Ovary (tissue), 3 donors: ENCODE data around the gene DNAH6.

ENCODE experiments used
- EP300 ChIP-seq: sonication (generic); formaldehyde crosslinking; IDR thresholded peaks from one replicate; pipeline ENCODE4 v1.6.1; 2017; ENCODE audit warnings: antibody characterized with exemption
- POLR2A ChIP-seq: fragments of 450-650 bp; IDR thresholded peaks from one replicate; pipeline ENCODE4 v1.6.1; 2017; ENCODE audit warnings: antibody characterized with exemption, mild to moderate bottlenecking, moderate library complexity
- TF ChIP-seq, protein P1 (sequence below), 3 donors: fragments of 450-650 bp in 2 of 3; fragments of 200-600 bp in 1 of 3; IDR thresholded peaks; one replicate each; pipeline versions ENCODE4 v1.5.1 to v1.8.0; 2016 to 2022; ENCODE audit warnings: antibody characterized with exemption in 3 of 3, mild to moderate bottlenecking in 1 of 3
- donor health status: DM: no; HTN: no; CAD: no.

DNA sequence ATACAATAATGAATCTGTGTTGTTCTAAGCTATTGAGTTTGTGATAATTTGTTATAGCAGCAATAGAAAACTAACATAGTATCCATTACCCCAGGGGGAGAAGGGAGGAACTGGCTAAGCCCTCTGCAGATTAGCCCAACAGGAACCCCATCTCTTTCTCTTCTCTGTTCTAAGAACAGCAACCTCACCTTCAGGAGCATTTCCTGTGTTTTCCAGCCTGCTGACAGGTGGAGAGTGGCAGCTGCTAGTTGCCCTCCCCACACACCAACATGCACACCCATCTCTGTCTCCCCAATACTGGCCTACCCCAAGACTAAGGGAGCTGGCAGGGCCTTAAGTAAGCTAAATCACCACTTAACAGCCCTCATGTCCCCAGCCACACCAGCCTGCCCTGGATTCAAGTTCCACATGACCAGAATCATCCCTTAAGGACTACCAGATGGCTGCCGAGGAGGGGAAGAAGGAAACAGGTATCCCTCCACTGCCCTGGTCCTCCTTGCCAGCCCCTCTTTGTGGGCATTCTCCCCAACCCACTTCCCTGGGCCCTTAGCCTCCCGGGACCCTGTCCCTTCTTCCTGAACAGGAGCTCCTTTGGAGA, 311.8 kb downstream of the DNAH6 start:
- TF ChIP-seq, protein P1, sequence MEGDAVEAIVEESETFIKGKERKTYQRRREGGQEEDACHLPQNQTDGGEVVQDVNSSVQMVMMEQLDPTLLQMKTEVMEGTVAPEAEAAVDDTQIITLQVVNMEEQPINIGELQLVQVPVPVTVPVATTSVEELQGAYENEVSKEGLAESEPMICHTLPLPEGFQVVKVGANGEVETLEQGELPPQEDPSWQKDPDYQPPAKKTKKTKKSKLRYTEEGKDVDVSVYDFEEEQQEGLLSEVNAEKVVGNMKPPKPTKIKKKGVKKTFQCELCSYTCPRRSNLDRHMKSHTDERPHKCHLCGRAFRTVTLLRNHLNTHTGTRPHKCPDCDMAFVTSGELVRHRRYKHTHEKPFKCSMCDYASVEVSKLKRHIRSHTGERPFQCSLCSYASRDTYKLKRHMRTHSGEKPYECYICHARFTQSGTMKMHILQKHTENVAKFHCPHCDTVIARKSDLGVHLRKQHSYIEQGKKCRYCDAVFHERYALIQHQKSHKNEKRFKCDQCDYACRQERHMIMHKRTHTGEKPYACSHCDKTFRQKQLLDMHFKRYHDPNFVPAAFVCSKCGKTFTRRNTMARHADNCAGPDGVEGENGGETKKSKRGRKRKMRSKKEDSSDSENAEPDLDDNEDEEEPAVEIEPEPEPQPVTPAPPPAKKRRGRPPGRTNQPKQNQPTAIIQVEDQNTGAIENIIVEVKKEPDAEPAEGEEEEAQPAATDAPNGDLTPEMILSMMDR (IDR thresholded peaks at IDR 0.05) = no peak
- no peak for TF ChIP-seq POLR2A
- TF ChIP-seq EP300 = no peak
